Testis (tissue), 2 donors: Measurements from ENCODE around the gene CFAP58.

Experiments used
- POLR2A ChIP-seq: fragments of 450-650 bp; IDR thresholded peaks from one replicate; pipeline ENCODE4 v1.6.1; 2017; ENCODE audit warnings: antibody characterized with exemption, mild to moderate bottlenecking, moderate library complexity
- TF ChIP-seq, protein P1 (sequence below), 3 experiments: fragments of 450-650 bp in 2 of 3; fragments of 200-600 bp in 1 of 3; sonication (generic) in 1 of 3; IDR thresholded peaks; one replicate each; pipeline ENCODE4 v1.5.1; 2016 to 2019; ENCODE audit warnings: antibody characterized with exemption in 3 of 3, mild to moderate bottlenecking in 2 of 3, moderate library complexity in 1 of 3

DNA sequence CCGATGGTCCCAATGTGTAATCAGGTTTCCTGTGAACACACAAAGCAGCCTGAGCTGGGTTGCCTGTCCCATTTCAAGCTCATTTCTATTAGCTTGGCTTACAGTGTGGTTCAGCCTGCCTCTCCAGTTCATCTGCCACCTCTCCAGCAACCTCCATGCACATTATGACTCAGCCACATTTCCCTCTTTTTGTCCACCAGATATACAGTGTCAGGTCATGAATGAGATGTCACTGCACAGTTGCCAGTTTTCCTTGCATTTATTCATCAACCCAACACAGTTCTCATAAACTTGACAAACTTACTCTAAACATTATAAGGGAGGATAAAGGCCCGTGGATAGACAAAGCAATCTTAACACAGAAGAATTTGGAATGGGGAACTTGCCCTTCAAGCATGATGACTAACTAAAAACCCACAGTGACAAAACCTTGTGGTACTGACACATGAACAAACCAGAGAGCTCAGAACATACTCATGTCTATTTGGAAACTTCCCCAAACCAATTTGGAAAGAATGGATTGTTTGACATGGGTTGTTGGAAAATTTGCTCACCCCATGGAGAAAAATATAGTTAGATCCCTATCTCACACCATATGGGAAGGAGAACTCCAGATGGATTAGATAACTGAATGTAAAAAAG, 2.5 kb upstream of the CFAP58 start:
- TF ChIP-seq, protein P1, sequence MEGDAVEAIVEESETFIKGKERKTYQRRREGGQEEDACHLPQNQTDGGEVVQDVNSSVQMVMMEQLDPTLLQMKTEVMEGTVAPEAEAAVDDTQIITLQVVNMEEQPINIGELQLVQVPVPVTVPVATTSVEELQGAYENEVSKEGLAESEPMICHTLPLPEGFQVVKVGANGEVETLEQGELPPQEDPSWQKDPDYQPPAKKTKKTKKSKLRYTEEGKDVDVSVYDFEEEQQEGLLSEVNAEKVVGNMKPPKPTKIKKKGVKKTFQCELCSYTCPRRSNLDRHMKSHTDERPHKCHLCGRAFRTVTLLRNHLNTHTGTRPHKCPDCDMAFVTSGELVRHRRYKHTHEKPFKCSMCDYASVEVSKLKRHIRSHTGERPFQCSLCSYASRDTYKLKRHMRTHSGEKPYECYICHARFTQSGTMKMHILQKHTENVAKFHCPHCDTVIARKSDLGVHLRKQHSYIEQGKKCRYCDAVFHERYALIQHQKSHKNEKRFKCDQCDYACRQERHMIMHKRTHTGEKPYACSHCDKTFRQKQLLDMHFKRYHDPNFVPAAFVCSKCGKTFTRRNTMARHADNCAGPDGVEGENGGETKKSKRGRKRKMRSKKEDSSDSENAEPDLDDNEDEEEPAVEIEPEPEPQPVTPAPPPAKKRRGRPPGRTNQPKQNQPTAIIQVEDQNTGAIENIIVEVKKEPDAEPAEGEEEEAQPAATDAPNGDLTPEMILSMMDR (IDR thresholded peaks at IDR 0.05) = no peak
- no peak for TF ChIP-seq POLR2A
